DND-41 (cell line): ENCODE results near the gene FBXW4.

Source experiments
- ATAC-seq: fragments of 200-7000 bp; cut with Tn5 transposase; 3 replicates; pipeline ENCODE4 v1.9.1; 2021; ENCODE audit warnings: low read depth; ENCODE audit not compliant: insufficient read depth
- DNase-seq: peaks from one replicate; pipeline ENCODE4 v3.0.0-alpha.2; 2020
- H2AFZ ChIP-seq: 2 replicates; pipeline ENCODE4 v1.6.0; 2012; ENCODE audit warnings: low read depth, low read length
- H3K27ac ChIP-seq: 2 replicates; pipeline ENCODE4 v1.5.1; 2012; ENCODE audit warnings: low read length, inconsistent platforms
- H3K27me3 ChIP-seq: fragments of 200-600 bp; sonication (generic); 2 replicates; pipeline ENCODE4 v1.6.0; 2012; ENCODE audit warnings: low read length, mild to moderate bottlenecking, inconsistent platforms; ENCODE audit not compliant: insufficient read depth, poor library complexity
- H3K36me3 ChIP-seq: 2 replicates; pipeline ENCODE4 v1.5.1; 2012; ENCODE audit warnings: low read length, inconsistent platforms; ENCODE audit not compliant: insufficient read depth
- H3K4me1 ChIP-seq: 2 replicates; pipeline ENCODE4 v1.5.1; 2012; ENCODE audit warnings: mild to moderate bottlenecking, low read length; ENCODE audit not compliant: insufficient read depth
- H3K4me2 ChIP-seq: 2 replicates; pipeline ENCODE4 v1.6.0; 2012; ENCODE audit warnings: mild to moderate bottlenecking, moderate library complexity, low read length, inconsistent platforms; ENCODE audit not compliant: insufficient read depth
- H3K4me3 ChIP-seq, 2 experiments: fragments of 200-600 bp in 1 of 2; shearing (Covaris generic) in 1 of 2; 2 replicates each; pipeline ENCODE4 v1.5.1; 2012 to 2016; ENCODE audit warnings: inconsistent platforms in 2 of 2, low read length in 2 of 2, mild to moderate bottlenecking in 2 of 2, low read depth in 1 of 2, moderate library complexity in 1 of 2
- H3K79me2 ChIP-seq: 2 replicates; pipeline ENCODE4 v1.6.0; 2012; ENCODE audit warnings: low read length, inconsistent platforms; ENCODE audit not compliant: insufficient read depth
- H3K9ac ChIP-seq: 2 replicates; pipeline ENCODE4 v1.6.0; 2012; ENCODE audit warnings: low read depth, mild to moderate bottlenecking, inconsistent platforms, low read length, moderate library complexity
- H3K9me3 ChIP-seq: 2 replicates; pipeline ENCODE4 v1.5.1; 2012; ENCODE audit warnings: low read length, moderate library complexity, mild to moderate bottlenecking, inconsistent platforms; ENCODE audit not compliant: insufficient read depth, severe bottlenecking
- H4K20me1 ChIP-seq: 2 replicates; pipeline ENCODE4 v1.6.0; 2012; ENCODE audit warnings: low read length; ENCODE audit not compliant: insufficient read depth
- CTCF ChIP-seq: IDR thresholded peaks from 2 replicates; pipeline ENCODE4 v1.5.1; 2012; ENCODE audit warnings: borderline replicate concordance, low read length, moderate library complexity, mild to moderate bottlenecking; ENCODE audit not compliant: poor library complexity, severe bottlenecking; ENCODE audit errors: extremely low read depth
- EZH2 ChIP-seq: IDR thresholded peaks from 3 replicates; pipeline ENCODE4 v1.6.1; 2012; ENCODE audit warnings: borderline replicate concordance, low read depth, mild to moderate bottlenecking, moderate library complexity, low read length, inconsistent platforms; ENCODE audit not compliant: severe bottlenecking

The FBXW4 gene

GRCh38 chr10:101575091-101575490, 119.9 kb downstream of the FBXW4 start:
- no peak overlapping the region for H3K4me3 ChIP-seq
- no peaks in the 10 kb centered on the region for H3K27me3 ChIP-seq
- H3K9me3 ChIP-seq: no peaks in the 10 kb centered on the region
- H3K79me2 ChIP-seq: no peaks in the 10 kb centered on the region
- peaks cover 9% of the 10 kb centered on the region for H3K4me1 ChIP-seq
- H2AFZ ChIP-seq: no peak overlapping the region
- H4K20me1 ChIP-seq: 0 out of 2 replicates have a peak, but pooled peaks cover 5% of the 10 kb centered on the region
- DNase-seq (no peak), ATAC-seq (no peak)
- no peak for TF ChIP-seq CTCF
- no peak for TF ChIP-seq EZH2
- H3K27ac ChIP-seq: no peak overlapping the region
- H3K36me3 ChIP-seq: peaks cover 14% of the 10 kb centered on the region
- no peak overlapping the region for H3K4me2 ChIP-seq
- no peak overlapping the region for H3K9ac ChIP-seq

- no peak overlapping the region for H3K4me3 ChIP-seq
- H3K4me2 ChIP-seq: no peak overlapping the region
- no peaks in the 10 kb centered on the region for H3K79me2 ChIP-seq
- H3K9me3 ChIP-seq: no peaks in the 10 kb centered on the region
- no peak overlapping the region for H2AFZ ChIP-seq
- H3K36me3 ChIP-seq: peaks cover 5% of the 10 kb centered on the region; the same call in 1 of the 2 replicates
- no peaks in the 10 kb centered on the region for H3K27me3 ChIP-seq
- H3K4me1 ChIP-seq: peaks cover 16% of the 10 kb centered on the region
- TF ChIP-seq CTCF: no peak
- no peak for TF ChIP-seq EZH2
- no peak for DNase-seq
- no peak overlapping the region for H3K27ac ChIP-seq
- no peak overlapping the region for H3K9ac ChIP-seq
- ATAC-seq: no peak
- H4K20me1 ChIP-seq: 0 out of 2 replicates have a peak, but pooled peaks cover 5% of the 10 kb centered on the region
These were observed 120.9 kb downstream of the FBXW4 start for GRCh38 chr10:101573885-101574753.

- no peak for DNase-seq
These were observed 122.2 kb downstream of the FBXW4 start for GRCh38 chr10:101572785-101573184.

More at GRCh38 chr10:101572785-101573184, 122.2 kb downstream of the FBXW4 start:
- no peak overlapping the region for H3K4me3 ChIP-seq
- H3K9me3 ChIP-seq: no peaks in the 10 kb centered on the region
- no peak overlapping the region for H3K4me2 ChIP-seq
- no peaks in the 10 kb centered on the region for H3K36me3 ChIP-seq
- H3K27me3 ChIP-seq: no peaks in the 10 kb centered on the region
- H3K27ac ChIP-seq: no peak overlapping the region
- H3K9ac ChIP-seq: no peak overlapping the region
- H3K79me2 ChIP-seq: no peaks in the 10 kb centered on the region
- ATAC-seq: no peak
- peaks cover 16% of the 10 kb centered on the region for H3K4me1 ChIP-seq
- no peak overlapping the region for H2AFZ ChIP-seq
- H4K20me1 ChIP-seq: 0 out of 2 replicates have a peak, but pooled peaks cover 5% of the 10 kb centered on the region
- no peak for TF ChIP-seq CTCF
- TF ChIP-seq EZH2: no peak
